Motor neuron (in vitro differentiated cells): ENCODE data around the gene ADAMTS9. TPM values are rescaled to one million over a fixed set of nuclear protein-coding genes. Genes with fewer than 3 reads are reported as not detected.

Experiments
- ATAC-seq, 8 experiments: fragments of 200-7000 bp; cut with Tn5 transposase; replicated peaks in 6 of 8; 2 replicates each; pipeline ENCODE4 v1.8.0; 2021; ENCODE audit warnings: mild to moderate bottlenecking in 8 of 8, moderate library complexity in 8 of 8
- H3K27ac ChIP-seq, 2 donors: fragments of 250-450 bp; sonication (Bioruptor Pico); 2 replicates each; pipeline ENCODE4 v1.9.0; 2021; ENCODE audit warnings: antibody characterized with exemption in 2 of 2, mild to moderate bottlenecking in 2 of 2, moderate library complexity in 1 of 2
- H3K4me1 ChIP-seq, 2 donors: fragments of 250-450 bp; sonication (Bioruptor Pico); replicated peaks in 1 of 2; 2 replicates each; pipeline ENCODE4 v1.6.1; 2021; ENCODE audit warnings: antibody characterized with exemption in 2 of 2, mild to moderate bottlenecking in 2 of 2, moderate library complexity in 1 of 2
- H3K4me3 ChIP-seq, 5 donors: fragments of 250-450 bp; sonication (Bioruptor Pico); 2 replicates each; pipeline ENCODE4 v1.9.0; 2021; ENCODE audit warnings: antibody characterized with exemption in 5 of 5, mild to moderate bottlenecking in 5 of 5, moderate library complexity in 4 of 5
- WGBS, 10 experiments: fragments of 450-650 bp; shearing (Covaris generic); methylation state at CpG; one replicate each; pipeline ENCODE4 v1.0.0; 2022; 5-methylcytosine and 5-hydroxymethylcytosine counted together
- in situ Hi-C, 9 experiments: fragments of 400-800 bp; cut with MboI; loops; one replicate each; pipeline ENCODE4 v1.15.0; 2021; ENCODE audit warnings: low sequenced_read_pairs in 9 of 9, low pct_unique_long_range_greater_than_20kb in 2 of 9; ENCODE audit not compliant: unreplicated experiment in 9 of 9
- total RNA-seq, 8 experiments: library from RNA; unstranded; fragments of 300-600 nt; gene quantifications; 2 replicates each; pipeline versions ENCODE4 v1.2.3 to v1.2.4, GENCODE V29; 2022

ADAMTS9 gene
- total RNA-seq, 8 experiments from 2014 or later: 7.6 to 70.6 (median 10.7) TPM

DNA sequence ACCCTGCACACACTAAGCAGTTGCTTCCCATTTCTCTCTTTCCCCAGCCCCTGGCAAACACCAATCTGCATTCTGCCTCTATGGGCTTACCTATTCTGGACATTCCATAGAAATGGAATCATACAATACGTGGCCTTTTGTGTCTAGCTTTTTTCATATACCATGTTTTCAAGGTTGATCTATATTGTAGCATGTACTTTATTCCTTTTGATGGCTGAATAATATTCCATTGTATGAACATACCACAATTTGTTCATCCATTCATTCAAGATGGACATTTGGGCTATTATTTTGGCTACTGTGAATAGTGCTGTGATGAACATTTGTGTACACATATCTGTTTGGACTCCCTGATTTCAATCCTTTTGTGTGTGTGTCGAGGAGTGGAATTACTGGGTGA lies 18.1 kb upstream of the ADAMTS9 start:
- no peak for ATAC-seq
- Histone ChIP-seq H3K4me3 (no peak overlapping the region), H3K27ac (no peak overlapping the region), H3K4me1 (no peaks in the 10 kb centered on the region)
- 0 to 100% (median 60%) methylated on average over 1 to 2 of the region's 2 CpGs; no CpG with 5 or more reads in 2 of the 10 experiments for WGBS, 10 experiments
- in situ Hi-C loops: no loop called here

DNA sequence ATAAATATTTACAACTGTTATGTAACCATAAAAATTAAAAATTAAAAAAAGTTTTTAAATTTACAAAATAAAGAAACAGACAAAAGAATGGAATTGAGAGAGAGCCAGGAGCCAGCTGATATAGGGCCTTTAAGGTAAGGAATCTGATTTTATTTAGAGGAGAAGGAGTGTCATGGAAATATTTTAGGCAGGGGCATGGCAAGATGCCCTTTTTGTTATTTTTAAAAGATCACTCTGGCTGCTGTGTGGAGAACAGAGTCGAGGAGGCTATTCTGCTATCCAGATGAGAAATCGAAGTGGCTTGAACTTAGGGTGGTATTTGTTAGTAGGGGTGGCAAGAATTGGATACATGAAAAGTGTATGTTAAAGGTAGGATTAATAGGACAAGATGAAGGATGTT lies 9.1 kb upstream of the ADAMTS9 start:
- in situ Hi-C loops: no loop called here
- no peak overlapping the region for H3K4me3 ChIP-seq
- H3K4me1 ChIP-seq: peaks cover 10 to 20% of the 10 kb centered on the region in 2 donors
- 36 to 100% (median 80%) methylated on average over 1 to 2 of the region's 2 CpGs; no CpG with 5 or more reads in 1 of the 10 experiments for WGBS, 10 experiments
- no peak overlapping the region for H3K27ac ChIP-seq
- ATAC-seq: no peak

DNA sequence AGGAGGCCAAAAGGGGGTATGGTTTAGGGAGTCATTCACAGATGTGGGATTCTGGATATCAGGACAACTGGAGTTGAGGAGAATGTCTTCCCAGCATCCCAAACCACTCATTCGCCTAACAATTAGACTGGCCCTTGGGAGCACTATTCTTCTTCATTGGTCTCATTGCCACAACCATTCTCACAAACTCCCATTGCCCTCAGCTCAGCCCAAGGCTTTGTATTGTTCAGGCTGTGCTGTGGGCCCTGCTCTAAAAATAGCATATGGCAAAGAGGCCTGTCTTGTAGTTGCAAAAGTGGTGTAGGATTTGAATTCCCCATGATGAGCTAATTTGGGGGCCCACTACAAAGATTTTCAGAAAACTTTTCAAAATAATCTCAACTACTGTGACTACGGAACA lies 6.3 kb upstream of the ADAMTS9 start:
- ATAC-seq: peak in 5 of 8 experiments; percentile 41 to 84 (median 80)
- Histone ChIP-seq H3K4me3 (no peak overlapping the region), H3K4me1 (peaks cover 10 to 26% of the 10 kb centered on the region in 2 donors), H3K27ac (no peak overlapping the region)
- in situ Hi-C loops: no loop called here
- WGBS, 10 experiments: 64 to 100% (median 80%) methylated on average over 1 to 2 of the region's 2 CpGs; no CpG with 5 or more reads in 4 of the 10 experiments

DNA sequence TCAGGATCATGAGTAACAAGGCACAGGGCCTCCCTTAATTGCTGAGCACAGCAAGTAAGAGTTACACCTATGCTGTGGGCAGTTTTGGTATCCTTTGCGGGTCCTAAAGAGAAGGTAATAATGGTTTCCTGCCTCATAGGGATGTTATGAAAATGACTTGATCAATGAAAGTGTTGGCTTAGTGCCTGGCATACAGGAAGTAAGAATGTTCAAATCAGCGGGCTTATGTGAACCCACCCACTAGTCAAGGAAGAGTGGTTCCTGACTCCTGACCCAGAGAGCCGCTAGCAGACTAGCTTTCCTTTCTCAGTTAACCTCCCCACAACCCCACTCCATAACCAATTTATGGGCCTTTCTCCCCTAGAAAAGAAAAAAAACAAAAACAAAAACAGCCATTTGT lies 5.2 kb upstream of the ADAMTS9 start:
- in situ Hi-C loops: no loop called here
- ATAC-seq: no peak
- Histone ChIP-seq H3K4me1 (peaks cover 10 to 32% of the 10 kb centered on the region in 2 donors), H3K4me3 (no peak overlapping the region), H3K27ac (no peak overlapping the region)
- WGBS, 10 experiments: 58 to 100% (median 83%) methylated on average over 1 to 3 of the region's 3 CpGs; no CpG with 5 or more reads in 3 of the 10 experiments

DNA sequence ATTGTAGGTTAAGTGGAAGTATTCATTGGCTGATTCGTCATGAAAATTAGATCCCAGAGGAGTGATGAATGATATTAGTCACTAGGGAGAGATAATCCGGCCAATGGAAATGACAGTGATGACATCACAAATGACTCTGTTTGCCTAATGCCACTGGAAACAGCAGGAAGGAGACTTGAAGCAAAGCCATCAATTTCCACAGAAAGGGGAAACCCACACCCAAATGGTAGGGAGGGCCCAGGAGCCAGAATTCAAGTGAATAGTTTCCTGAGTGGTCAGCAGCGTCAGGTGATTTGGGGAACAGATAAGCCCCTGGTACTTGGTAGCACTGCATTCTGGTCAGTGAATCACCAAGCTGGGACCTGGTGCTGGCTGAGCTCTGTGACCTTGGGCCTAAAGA lies 3.3 kb upstream of the ADAMTS9 start:
- peak in 2 of 8 experiments; percentile 6 to 11 for ATAC-seq
- WGBS, 10 experiments: 10 to 90% (median 68%) methylated on average over 1 to 3 of the region's 3 CpGs; no CpG with 5 or more reads in 1 of the 10 experiments
- no peak overlapping the region for H3K4me3 ChIP-seq
- H3K4me1 ChIP-seq: peaks cover 13 to 32% of the 10 kb centered on the region in 2 donors
- in situ Hi-C loops: no loop called here
- no peak overlapping the region for H3K27ac ChIP-seq

DNA sequence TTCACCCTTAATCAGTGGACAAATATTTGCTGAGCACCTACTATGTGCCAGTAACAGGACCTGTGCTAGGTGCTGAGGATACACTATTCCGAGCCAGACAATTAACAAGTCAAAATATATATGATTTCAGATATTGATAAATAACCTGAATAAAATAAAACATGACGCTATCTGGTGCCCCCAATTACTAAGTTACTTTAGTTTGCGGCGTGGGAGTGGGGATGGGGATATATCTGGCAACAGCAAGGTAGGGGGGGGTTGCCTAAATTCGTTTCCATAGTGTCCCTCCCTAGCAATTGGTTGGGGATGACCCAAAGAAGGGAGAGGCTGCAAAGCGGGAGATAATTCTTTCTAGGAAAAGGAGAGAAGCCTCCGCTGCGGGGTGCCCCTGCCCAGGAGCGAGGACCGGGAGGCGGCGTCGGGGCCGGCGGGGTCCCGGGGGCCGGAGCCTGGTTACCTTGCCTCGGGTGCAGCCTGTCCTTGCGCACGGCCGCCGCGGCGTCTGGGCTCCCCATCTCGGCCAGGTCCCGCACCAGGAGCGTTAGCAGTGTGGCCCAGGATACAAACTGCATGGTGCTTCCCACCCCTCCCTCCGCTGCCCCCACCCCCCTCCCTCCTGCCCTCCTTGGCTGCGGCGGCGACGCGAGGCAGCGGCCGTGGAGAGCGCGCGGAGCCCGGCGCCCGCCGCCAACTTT lies 567 bp downstream of the ADAMTS9 start:
- H3K4me3 ChIP-seq: peak overlapping the region; percentile 46 to 58 (median 52)
- H3K27ac ChIP-seq: no peak overlapping the region
- peaks cover 10 to 19% of the 10 kb centered on the region in 2 donors for H3K4me1 ChIP-seq
- in situ Hi-C loops: no loop called here
- ATAC-seq: peak in 2 of 8 experiments; percentile 0 to 2
- WGBS, 10 experiments: 0 to 20% (median 0%) methylated on average over 1 to 4 of the region's 42 CpGs; no CpG with 5 or more reads in 3 of the 10 experiments

DNA sequence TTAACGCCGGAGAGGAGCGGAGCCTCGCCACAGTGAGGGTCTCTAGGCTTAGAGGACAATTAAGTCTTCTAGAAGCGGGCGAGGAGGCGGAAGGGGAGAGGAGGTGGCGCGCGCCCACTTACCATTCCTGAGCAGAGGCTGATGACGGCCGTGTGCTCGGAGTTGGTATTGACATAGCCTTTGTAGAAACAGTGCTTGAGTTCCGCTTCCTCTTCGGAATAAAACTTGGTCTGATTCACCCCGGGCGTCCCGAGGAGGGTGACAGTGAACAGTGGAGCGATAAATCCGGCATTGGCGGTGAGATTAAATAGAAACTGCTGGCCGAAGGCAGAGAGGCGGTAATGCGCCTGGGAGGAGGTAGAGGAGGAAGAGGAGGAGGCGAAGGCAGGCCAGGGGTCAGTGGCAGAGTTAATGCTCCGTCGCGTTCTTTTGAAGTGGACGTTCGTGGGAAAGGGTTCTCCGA lies 1.3 kb downstream of the ADAMTS9 start:
- in situ Hi-C loops: no loop called here
- ATAC-seq: peak; percentile 1 to 19 (median 9)
- WGBS, 10 experiments: 0 to 12% (median 1%) methylated on average over 1 to 22 of the region's 31 CpGs; no CpG with 5 or more reads in 4 of the 10 experiments
- Histone ChIP-seq H3K4me3 (peak overlapping the region; percentile 46 to 58 (median 52)), H3K4me1 (peaks cover 10 to 20% of the 10 kb centered on the region in 2 donors), H3K27ac (peak overlapping the region in 1 of 2 donors; percentile 35)

DNA sequence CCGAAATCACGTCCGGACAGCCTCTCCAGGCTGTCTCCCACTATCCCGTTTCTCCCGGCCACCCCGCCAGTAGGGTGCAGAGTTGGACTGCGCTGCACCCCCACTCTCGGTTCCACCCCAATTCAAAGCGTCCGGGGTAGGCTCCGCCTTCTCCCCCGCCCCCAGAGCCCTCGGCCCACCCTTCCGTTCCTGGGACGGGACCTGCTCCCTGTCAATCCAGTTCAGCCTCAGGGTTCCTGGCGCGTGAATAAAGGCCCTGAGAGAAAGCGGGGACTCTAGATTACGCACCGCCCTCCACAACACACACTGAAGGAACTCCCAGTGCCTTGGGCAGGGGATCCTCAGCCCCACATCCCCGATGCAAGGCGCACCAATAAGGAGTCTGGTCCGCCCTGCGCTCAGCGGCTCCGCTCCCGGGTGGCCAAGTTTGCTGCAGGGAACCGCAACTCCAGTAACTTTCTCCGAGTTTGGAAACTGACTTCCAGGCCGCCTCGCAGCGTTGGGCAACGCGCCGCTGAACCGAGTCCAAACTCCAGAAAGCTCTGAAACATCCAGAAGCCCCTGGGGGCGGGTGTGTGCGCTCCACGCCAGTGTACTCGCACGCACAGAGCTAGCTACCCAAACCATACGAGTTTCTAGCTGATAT lies 1.9 kb downstream of the ADAMTS9 start:
- H3K4me1 ChIP-seq: peaks cover 10 to 20% of the 10 kb centered on the region in 2 donors
- in situ Hi-C loops: no loop called here

DNA sequence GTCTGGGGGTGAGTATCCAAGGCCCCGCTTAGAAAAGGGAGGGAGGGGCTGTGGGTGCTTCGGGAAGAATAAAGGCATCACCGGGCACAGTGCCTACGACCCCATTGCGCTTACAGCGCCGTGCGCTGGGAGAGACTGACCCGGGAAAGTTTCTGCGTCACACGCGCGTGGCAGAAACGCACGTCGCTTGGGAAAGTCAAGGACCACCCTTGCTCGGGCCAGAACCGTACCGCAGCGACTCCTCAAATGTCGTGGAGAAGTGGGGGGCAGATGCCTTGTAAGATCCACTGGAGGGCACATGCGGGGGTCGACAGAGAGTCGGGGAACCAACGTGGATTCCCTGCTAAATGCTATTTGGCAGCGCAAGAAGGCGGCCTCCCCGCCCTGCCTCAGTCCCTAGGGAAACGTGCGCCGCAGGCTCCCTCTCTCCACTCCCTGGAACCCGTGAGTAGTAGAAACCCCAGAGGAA lies 2.4 kb downstream of the ADAMTS9 start:
- peak overlapping the region; percentile 46 to 58 (median 52) for H3K4me3 ChIP-seq
- WGBS, 10 experiments: 0 to 3% (median 0%) methylated on average over 2 to 7 of the region's 32 CpGs; no CpG with 5 or more reads in 5 of the 10 experiments
- in situ Hi-C loops: no loop called here
- ATAC-seq: peak; percentile 1 to 33 (median 24)
- H3K4me1 ChIP-seq: peaks cover 10 to 20% of the 10 kb centered on the region in 2 donors
- peak overlapping the region in 1 of 2 donors; percentile 50 for H3K27ac ChIP-seq

More for the DNA sequence above, 1.9 kb downstream of the ADAMTS9 start:
- WGBS, 10 experiments: 0 to 1% (median 0%) methylated on average over 3 to 22 of the region's 42 CpGs; no CpG with 5 or more reads in 6 of the 10 experiments
- Histone ChIP-seq H3K27ac (peak overlapping the region in 1 of 2 donors; percentile 50), H3K4me3 (peak overlapping the region; percentile 46 to 58 (median 52))
- ATAC-seq: peak; percentile 56 to 81 (median 78)

DNA sequence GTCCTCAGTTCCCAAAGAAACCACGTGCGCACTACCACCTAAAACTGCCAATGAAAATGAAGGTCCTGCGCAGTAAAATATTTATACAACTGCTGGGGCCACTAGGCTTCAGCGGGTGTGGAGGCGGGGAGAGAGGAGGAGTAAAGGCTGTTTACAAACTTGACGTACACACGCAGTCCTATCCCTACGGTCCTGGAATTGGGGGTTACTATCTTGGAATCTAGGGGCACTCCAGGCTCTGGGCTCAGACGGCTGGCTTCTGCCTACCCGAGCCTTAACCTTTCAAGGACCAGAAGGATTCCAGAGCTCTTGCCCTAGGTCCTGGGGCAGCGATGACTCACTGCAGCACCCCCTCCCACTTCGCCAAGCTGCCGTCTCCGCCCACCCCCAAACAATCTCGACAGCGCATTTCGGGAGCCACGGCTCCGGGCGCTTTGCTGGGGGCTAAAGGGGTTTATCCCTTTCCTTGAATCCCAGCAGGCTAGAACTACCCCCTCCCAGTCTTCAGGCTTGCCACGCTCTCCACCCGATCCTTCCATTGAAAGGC lies 3.0 kb downstream of the ADAMTS9 start:
- Histone ChIP-seq H3K4me1 (peaks cover 10 to 20% of the 10 kb centered on the region in 2 donors), H3K4me3 (peak overlapping the region; percentile 46 to 58 (median 52)), H3K27ac (peak overlapping the region in 1 of 2 donors; percentile 50)
- 0 to 32% (median 20%) methylated on average over 1 to 6 of the region's 22 CpGs; no CpG with 5 or more reads in 2 of the 10 experiments for WGBS, 10 experiments
- peak in 5 of 8 experiments; percentile 0 to 10 (median 4) for ATAC-seq
- in situ Hi-C loops: no loop called here

DNA sequence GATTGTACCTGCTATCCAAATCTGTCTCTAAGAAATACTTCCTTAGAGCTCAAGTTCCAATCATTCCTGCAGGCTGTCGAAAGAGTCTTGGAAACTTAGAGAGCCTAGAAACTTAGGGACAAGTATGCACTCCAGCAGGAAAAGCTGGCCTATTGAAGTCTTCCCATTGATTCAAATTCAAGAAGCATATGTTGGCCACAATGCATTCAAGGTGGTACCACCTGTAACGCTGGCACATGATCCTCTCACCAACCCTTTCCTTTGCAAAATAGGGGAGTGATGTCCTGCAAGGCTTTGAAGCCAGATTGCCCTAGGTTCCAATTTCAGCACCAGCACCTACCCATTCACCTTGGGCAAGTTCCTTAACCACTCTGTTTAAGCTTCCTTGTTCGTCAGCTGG lies 6.0 kb downstream of the ADAMTS9 start:
- WGBS, 10 experiments: 27 to 100% (median 65%) methylated on average over 1 to 3 of the region's 3 CpGs; no CpG with 5 or more reads in 1 of the 10 experiments
- no peak for ATAC-seq
- H3K4me1 ChIP-seq: peaks cover 6 to 9% of the 10 kb centered on the region in 2 donors
- in situ Hi-C loops: no loop called here
- no peak overlapping the region for H3K4me3 ChIP-seq
- H3K27ac ChIP-seq: no peak overlapping the region

DNA sequence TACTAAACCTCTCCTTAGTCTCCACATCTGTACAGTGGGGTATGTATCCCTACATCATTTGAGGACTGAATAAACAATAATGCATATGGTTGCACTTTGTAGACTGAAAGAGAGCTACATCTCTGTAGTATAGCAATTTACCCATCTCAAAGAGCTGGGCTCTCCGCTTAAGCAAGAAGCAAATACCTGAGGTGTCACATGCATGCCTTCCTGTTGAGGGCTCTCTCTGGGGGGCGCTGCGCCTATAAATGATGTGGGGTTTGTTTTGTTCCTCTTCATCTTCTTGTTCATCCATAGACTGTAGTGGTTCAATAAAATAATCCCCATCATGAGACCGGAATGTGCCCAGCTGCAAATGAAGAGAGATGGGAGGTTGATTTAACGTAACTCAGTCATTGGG lies 6.8 kb downstream of the ADAMTS9 start:
- H3K4me1 ChIP-seq: peaks cover 6 to 10% of the 10 kb centered on the region in 2 donors
- in situ Hi-C loops: no loop called here
- no peak overlapping the region for H3K4me3 ChIP-seq
- H3K27ac ChIP-seq: no peak overlapping the region
- ATAC-seq: no peak
- 88 to 100% (median 90%) methylated on average over 1 to 5 of the region's 5 CpGs; no CpG with 5 or more reads in 1 of the 10 experiments for WGBS, 10 experiments

DNA sequence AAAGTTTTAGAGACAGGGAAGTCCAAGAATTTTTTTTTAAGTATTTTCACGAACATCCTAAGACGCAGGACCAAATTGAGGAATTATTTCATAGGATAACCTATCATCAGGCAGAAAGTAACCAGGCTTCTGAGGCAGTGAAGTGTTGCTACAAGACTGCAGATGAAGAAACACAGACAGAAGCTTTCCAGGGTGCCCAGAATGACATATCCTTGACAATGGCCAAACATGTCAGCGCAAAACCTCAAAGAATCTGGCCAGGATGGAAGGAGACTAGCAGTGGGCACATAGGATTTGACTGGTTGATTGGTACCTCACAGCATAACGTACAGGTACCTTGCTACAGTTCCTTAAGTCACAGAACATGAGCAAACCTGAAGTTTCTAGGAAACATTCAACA lies 7.5 kb downstream of the ADAMTS9 start:
- Histone ChIP-seq H3K4me3 (no peak overlapping the region), H3K27ac (no peak overlapping the region), H3K4me1 (peaks cover 6 to 12% of the 10 kb centered on the region in 2 donors)
- 63 to 100% (median 91%) methylated on average over 1 to 4 of the region's 4 CpGs for WGBS, 10 experiments
- ATAC-seq: no peak
- in situ Hi-C loops: no loop called here
